Activated effector memory CD4-positive, alpha-beta T cell treated with anti-CD3 and anti-CD28 coated beads, Interleukin-2, amount 50 U/mL, for 16 hours (primary cell): Measurements from ENCODE around the gene RNF150.

Experiments
- DNase-seq: peaks from one replicate; pipeline ENCODE4 v3.0.0-alpha.2; 2020

Gene RNF150

DNA sequence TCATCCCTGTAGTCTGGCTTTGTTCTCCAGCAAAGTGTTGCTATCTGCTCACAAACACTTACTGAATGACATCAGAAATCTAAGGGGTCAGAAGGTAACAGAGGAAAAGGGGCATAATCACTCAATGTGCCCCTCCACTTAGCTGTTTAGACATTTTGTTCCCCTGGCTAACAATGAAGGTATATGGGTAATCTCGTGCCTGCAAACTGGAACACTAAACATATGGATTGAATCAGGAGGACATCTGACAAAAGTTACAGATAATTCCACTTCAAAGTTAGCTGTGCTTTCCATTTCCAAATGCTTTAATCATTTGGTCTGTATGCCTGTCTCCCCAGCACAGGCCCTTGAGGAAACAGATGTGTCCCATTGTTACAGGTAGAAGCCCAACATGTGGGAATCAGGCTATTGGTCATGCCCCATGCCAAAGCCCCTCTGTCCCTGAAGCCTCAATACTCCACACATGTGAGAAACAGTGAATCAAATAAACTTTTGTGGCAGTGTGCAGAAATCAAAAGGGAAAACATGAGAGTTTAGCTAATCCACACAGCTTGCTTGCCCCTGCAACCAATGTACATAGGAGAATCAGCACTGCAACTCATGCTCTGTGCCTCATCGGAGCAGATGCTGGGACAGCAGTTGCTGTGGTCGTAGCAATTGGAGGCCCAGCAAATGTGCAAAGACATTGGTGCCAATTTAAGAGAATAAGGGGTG, 111.7 kb downstream of the RNF150 start:
- DNase-seq = no peak

DNA sequence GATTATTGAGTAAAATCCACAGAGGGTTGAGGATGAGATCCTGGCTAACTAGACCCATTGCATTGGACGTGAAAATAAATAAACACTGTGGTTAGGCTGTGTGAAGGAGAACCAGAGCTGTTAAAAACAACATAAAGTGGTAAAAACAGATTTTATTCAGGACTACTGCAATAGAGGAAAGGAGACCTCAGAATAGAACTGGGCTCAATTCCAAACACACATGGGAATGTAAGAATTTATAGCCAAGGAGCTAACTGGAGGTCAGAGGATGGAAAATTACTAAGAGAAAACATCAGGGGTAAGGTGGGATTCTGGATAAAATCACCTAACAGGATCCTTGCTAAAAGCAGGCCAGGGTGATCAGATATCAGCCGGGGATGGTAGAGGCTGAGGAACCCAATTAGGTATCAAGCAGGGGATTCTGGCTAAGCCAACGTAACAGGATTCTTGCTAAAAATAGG, 112.4 kb downstream of the RNF150 start:
- no peak for DNase-seq

DNA sequence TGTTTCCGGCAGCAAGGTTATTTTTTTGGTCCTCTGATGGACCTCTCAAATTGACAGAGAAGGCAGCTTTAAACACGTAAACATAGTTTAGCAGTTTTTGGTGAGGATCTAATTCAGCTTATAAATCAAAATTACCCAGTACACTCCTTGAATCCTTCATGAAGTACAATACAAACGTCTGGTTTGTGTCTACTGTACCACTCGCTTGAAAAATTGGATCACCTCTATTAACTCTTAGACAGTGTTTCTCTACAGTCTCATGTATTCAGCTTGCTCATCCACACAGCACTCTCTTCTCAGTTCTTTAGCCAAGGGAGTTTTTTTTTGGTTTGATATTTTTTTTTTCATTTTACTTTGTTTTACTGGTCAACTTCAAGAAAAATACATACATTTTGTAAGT, 113.5 kb downstream of the RNF150 start:
- no peak for DNase-seq

DNA sequence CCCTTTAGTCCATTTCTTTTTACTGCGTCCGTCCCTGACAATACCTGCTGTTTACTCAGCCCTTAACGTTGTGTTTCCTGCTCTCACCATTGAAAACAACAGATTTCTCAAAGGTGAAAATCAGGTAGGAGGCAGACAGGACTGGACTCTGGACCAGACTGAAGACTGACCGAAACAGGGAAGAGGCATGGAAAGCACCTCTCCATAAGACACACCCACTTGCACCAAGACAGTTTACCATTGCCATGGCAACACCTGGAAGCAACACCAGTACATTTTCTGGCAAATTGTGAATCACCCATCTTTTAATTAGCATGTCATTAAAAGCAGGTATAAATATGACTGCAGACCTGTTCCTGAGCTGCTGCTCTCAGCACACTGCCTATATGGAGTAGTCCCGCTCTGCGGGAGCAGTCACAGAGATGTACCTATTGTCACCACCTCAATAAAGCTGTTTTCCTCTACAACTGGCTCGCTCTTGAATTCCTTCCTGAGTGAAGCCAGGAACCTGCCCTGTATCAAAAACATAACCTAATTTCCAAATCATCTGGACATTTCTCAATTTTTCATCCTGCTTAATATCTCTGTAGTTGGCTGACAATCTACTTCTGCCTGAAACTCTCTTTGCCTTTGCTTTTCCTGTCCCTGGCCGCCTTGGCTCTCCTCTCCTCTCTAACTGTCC, 117.0 kb downstream of the RNF150 start:
- no peak for DNase-seq

DNA sequence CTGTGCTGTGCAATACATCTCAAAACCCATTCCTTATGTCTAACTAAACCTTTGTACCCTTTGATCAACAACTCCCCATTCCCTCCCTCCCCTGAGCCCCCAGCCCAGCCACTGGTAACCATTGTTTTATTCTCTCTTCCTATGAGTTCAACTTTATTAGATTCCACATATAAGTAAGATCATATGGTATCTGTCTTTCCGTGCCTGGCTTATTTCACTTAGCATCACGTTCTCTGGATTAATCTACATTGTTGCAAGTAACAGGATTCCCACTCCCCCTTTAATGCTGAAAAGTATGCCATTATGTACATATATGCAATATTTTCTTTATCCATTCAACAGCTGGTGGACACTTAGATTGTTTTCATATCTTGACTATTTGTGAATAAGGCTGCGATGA, 119.4 kb downstream of the RNF150 start:
- no peak for DNase-seq

DNA sequence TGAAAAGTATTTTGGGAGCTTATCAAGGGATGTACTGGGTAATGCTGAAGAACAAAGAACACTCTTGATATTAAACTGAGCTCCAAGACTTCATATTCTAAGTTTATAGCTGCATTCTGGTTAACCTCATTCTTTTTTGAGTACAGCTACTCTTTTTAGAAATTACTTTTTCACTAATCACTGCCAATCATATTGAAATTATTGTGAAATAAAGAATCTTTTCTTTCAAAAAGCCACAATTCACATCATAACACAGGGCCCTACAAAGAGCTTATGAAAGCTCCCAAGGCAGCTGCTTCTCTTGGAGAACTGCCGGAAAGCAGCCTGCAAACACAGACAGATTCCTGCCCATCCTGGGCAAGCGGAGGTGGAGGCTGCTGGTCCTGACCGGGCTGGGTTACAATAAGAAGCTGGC, 121.4 kb downstream of the RNF150 start:
- no peak for DNase-seq

DNA sequence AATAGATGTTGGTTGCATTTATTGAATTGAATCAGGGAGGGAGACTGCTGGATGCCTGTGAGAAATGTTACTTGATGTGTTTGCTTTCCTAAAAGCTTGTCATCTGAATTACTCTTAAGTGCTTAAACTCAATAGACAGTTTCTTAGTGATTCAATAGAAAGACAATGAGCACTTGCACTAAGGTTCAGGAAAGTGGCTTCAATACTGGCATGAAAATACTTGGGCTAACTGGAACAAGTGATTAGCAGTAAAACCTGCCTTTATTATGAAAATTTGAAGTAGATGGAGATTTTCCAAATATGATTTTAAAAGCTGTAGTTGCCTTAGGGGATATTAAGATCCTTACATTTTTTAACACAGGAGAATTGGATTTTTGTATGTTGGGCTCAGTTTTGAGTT, 123.3 kb downstream of the RNF150 start:
- DNase-seq = no peak

DNA sequence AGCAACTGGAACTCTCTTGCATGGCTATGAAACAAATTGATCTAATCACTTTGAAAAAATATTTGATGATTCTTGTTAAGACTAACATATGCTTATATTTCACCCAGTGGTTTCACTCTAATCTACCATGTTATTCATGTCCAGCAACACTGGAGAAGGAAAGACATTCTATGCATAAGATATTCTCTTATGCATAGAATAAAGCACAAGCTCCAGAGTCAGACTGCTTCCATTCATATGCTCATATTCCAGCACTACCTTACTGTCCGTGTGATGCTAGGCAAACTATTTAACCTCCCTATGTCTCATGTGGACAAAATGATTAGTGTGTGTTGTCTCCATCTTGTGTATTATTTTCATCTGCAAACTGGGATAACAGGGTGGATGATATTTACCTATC, 124.1 kb downstream of the RNF150 start:
- DNase-seq = no peak

DNA sequence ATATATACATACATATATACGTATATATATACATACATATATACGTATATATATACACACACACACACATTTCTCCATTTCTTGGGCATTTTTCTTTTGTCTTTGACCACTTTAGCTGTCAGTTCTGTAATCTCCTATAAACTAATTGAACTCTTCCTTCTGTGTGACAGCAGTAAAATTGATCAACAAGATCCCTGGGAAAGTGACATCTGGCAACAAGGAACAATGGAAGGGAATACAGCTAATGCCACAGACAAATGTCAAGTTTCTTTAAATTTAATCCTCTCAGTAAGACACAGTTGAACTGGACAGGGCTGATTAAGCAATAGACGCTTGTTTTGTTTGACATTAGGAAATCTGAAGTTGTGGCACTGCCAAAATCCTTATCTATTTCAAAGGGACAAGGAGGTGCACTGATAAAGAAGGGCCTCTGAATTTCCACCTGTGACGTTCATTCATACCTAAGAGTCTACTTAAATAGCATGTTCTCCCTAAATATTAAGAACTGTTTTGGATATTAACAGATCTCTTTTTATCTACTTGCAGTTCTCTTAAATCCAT, 126.9 kb downstream of the RNF150 start:
- no peak for DNase-seq

DNA sequence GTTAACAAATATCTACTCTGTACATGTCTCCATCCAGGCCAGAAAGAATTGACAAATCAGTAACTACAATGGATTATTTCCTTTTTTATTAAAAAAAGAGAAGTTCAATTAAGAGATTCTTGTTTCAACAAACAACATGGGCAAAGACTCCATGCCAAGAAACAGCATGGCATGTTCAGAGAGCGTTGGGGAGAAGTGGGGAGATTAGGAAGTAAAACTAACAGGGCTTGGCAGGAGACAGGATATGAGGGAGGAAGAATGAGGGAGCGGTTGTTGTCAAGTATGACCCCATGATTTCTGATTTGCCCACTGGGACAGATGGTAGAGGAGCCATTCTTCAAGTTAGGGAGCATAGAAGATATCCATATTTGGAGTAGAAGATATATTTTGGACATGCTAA, 128.4 kb downstream of the RNF150 start:
- no peak for DNase-seq

DNA sequence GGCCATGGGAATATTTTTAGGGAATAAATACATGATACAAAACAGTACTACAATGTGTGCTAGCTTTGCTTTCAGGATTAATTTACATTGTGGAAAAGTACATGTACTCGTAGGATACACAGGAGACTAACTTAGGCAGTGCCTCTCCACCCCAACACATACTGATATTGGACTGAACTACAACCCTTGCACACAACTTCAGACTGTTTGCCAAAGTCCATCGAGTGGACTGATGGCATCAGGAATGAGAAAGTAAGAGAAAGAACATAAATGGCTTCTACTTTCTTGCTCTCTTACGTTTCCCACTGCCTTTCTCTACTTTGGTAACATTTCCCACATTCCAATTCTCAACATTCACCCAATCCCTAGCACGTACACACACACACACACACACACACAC, 130.1 kb downstream of the RNF150 start:
- no peak for DNase-seq

DNA sequence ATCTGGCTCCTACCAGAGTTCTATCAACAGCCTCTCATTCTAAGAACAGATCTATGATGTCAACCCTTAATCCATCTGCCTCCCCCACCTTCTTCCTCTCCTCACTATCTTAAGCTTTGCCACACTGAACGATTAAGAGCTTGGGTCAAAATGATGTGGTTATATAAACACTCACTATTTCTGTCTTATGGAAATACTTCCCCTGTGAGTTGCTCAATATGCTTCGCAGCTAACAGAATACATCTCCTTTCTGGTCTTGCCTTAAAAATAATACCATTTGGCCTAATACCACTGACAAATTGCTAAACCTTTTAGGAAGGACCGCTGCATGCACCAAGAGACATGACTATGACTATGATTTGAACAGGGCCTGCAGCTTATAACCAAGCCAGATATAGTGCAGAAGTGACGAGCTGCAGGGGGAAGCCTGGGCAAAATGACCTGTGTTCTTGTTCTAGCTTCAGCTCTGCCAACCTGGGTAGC, 130.9 kb downstream of the RNF150 start:
- no peak for DNase-seq

DNA sequence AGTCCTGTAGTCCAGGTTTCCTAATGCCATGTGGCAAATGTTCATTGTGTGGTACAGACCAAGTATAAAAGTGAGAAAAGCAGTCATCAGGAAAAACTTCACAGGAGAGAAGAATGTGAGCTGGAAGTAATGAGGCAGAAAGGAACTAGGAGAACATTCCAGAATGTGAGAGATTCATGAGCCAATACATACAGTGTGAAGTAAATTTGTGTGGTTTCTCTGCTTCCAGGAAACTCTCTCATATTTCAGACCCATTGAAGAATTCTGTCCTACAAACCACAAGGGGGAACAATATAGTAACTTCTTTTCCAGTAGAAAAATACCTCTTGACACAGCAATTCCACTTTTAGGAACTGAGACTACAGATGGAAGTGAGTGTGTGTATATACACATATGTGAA, 136.5 kb downstream of the RNF150 start:
- no peak for DNase-seq

DNA sequence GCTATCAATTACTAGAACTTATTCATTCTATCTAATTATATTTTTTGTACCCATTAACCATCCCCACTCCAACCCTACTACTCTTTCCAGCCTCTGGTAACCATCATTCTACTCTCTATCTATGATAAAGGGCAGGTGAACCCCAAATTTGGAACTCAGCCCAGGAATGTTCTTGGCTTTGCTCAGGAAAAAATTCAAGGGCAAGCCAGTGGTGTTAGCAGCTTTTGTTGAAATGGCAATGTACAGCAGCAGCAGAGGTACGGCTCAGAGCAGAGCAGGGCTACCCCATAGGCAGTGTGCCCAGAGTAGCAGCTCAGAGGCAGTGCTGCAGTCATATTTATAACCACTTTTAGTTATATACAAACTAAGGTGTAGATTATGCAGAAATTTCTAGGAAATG, 138.2 kb downstream of the RNF150 start:
- no peak for DNase-seq

DNA sequence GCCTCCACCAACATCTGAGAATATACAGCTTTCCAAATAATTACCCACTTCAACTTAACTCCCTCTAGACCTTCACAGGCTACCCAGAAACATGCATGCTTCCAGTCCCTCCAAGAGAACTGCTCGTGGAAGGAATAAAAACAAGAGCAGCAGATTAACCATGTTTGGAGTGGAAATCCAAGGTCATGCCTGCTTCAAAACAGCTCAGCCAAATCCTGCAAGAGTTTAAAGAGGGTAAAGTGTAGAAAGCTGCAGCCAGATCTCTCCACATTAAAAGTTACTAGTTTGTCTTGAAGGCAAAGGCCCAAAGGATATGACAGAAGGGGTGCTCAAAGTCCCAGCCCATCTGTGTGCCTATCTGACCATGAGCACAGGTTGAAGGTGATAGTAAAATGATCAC, 139.3 kb downstream of the RNF150 start:
- no peak for DNase-seq

DNA sequence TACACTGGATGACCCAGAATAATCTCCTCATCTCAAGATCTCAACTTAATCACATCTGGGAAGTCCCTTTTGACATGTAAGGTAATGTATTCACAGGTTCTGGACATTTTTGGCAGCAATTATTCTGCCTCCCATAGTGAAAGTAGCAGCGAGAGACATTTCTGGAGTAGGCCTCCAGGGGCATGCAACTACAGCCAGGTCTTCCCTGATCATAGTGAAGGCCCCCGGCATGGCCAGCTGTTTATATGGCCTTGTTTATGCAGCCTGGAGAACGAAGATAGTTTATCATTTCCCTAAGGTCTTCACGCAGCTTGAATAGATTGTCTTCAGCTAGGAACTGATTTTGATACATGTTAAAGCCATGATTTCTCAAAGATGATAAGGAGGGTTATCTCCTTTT, 139.9 kb downstream of the RNF150 start:
- DNase-seq = no peak

DNA sequence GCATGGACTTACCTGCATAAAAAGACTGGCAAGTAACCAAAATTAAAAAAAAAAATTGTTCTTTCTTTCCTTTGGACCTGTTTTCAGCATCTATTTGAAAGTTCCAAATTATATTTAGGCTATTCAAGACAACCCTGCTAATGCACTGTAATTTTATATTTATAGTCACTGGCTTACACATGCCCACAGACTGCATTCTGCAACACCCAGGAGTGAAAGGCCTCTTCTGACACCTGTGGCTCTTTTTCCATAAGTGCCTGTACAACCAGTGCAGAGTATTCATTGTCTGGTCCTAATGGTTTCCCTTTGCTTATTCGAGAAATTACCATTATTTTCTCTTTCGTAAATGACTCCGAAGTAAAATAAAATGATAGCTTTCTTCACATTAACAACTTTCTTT, 143.3 kb downstream of the RNF150 start:
- DNase-seq = no peak

DNA sequence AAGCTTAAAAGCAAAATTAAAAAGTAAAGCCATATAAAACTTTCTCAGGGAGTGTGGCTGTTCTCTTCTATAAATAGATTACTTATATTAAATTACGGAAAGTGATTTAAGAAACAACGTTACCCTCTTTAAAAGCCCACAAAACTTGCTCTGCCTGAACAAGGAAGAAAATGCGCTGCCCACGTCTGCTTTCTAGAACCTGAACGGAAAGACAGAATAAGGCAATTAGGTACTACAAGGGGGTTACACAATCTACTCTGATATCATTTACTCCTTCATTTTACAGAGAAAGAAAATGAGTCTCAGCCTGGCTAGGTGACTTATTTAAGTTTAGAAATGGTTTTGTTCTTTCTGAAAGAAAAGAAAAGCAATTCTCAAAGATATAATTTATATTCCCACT, 147.2 kb downstream of the RNF150 start:
- no peak for DNase-seq

DNA sequence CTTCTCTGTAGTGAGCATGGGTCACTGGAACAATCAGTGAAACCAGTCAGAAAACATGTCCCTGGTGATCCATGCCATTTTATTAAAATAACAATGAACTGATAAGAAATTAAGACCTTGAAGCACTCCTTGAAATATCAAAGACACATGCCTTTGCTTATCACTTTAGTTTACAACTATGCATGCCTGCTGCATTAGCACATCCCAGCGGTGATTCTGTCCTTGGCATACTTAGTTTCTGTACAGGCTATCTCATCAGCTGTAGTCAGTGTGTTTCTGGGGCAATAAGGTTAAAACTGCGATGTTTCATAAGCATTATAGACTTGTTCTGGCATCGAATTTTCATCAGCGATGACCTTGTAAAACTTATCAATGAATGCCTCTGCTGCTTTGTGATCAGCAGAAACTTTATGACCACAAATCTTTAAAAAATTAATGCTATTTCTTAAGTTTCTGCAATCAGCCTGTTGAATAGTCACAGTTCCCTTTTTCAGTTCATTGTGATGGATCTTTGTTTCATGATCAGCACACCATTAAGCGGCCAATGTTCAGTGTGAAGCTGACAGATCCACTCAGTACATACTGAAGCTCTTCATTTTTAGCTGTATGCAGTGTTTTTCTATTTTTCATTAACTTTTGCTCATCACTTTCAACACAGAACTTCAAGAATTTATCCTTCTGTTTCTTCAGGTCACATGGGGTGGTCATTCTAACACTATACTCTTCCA, 150.5 kb downstream of the RNF150 start:
- no peak for DNase-seq

DNA sequence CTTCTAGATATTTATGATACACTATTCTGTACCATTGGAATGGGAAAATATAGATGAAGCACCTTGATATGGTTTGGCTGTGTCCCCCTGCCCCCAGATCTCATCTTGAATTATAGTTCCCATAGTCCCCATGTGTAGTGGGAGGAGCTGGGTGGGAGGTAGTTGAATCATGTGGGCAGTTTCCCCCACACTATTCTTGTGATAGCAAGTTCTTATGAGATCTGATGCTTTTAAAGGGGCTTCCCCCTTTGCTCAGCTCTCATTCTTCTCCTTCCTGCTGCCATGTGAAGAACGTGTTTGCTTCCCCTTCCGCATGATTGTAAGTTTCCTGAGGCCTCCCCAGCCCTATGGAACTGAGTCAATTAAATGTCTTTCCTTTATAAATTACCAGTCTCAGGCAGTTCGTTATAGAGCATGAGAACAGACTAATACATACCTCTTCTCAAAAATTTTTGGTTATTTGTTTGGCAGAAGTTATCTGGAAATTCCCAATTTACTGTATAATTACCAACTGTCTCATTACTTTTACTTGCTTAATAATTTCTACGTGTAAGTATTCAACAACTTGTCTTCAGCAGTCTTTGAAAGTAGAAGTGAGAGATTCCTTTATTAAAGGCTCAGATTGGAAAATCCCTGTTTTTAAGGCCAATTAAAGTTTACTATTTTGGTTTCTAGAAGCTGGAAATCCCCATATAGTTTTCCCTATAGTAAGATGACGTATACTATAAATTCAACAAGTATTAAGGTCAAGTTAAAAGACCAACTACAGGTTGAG, 152.7 kb downstream of the RNF150 start:
- DNase-seq = no peak

DNA sequence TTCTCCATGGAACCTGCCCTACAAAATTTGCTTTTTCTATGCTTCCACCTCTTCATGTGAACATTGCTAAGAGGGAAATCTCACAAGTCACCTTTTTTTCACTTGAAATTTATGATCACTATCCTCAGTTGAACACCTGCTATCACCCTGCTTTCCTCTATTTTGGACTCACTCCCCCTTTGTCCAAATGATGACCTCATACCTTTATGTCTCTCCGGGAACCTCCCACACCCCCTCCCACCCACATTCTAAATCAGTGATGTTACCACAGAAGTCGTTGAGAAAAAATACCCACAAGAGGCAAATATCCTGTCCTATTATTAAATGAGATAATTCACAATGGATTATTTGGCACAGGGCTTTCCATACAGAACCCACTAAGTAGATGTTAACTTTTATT, 156.5 kb downstream of the RNF150 start:
- DNase-seq = no peak

DNA sequence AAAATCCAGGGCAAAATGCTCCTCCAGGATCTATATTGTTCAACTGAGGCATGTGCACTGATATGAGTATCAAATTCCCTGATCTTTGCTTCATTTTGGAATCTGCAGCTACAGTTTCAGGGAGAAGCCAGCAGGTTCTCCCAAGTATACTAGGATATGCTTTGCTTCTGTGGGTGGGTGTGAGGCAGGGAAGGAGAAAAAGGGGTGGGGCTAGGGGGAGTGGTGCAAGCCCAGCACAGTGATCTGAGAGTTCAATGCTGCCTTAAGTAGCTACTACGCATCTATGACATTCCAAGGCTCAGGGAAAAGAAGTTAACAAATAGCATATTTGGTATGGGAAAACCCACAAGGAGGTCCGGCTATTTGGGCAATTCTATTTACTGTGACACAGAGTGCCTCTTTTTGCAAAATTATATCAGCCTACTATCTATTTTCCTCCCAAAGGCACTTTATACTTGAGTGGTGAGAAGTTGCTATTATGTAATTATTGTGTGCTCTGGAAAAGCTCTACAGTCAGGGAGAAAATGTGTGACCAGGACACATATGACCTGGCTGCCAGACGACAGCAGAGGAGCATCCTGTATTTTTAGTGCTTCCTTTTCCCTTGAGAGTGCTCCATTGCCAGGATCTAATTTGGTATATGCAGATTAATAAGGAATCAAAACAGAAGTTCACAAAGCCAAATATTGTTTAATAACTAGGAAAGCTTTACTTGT, 162.0 kb downstream of the RNF150 start:
- DNase-seq = no peak
